HG03378 (cell line): ENCODE results near the gene STPG2.

ENCODE experiments used
- ATAC-seq: cut with Tn5 transposase; IDR thresholded peaks from one replicate; pipeline ENCODE4 v1.9.1; 2021; ENCODE audit warnings: mild to moderate bottlenecking, moderate library complexity; ENCODE audit not compliant: unreplicated experiment

The STPG2 gene

GRCh38 chr4:97836662-97837061, 306.6 kb downstream of the STPG2 start:
- no peak for ATAC-seq

GRCh38 chr4:97828646-97829045, 314.6 kb downstream of the STPG2 start:
- no peak for ATAC-seq

GRCh38 chr4:97819294-97819693, 324.0 kb downstream of the STPG2 start:
- no peak for ATAC-seq

- ATAC-seq = no peak
These were observed 330.5 kb downstream of the STPG2 start for GRCh38 chr4:97812768-97813167.

GRCh38 chr4:97786306-97786920, 356.9 kb downstream of the STPG2 start:
- no peak for ATAC-seq

GRCh38 chr4:97778174-97778573, 365.1 kb downstream of the STPG2 start:
- no peak for ATAC-seq

GRCh38 chr4:97774347-97774989, 368.8 kb downstream of the STPG2 start:
- ATAC-seq = no peak

GRCh38 chr4:97770222-97770621, 373.1 kb downstream of the STPG2 start:
- ATAC-seq = no peak

GRCh38 chr4:97762115-97762512, 381.2 kb downstream of the STPG2 start:
- ATAC-seq = no peak

- no peak for ATAC-seq
These were observed 381.7 kb downstream of the STPG2 start for GRCh38 chr4:97761445-97762114.

- ATAC-seq = no peak
These were observed 383.5 kb downstream of the STPG2 start for GRCh38 chr4:97759785-97760184.

- ATAC-seq = no peak
These were observed 390.7 kb downstream of the STPG2 start for GRCh38 chr4:97752599-97752998.

- no peak for ATAC-seq
These were observed 395.3 kb downstream of the STPG2 start for GRCh38 chr4:97747945-97748344.

- ATAC-seq = no peak
These were observed 422.3 kb downstream of the STPG2 start for GRCh38 chr4:97720869-97721432.

GRCh38 chr4:97691111-97691605, 452.1 kb downstream of the STPG2 start:
- ATAC-seq = no peak

GRCh38 chr4:97670703-97671269, 472.5 kb downstream of the STPG2 start:
- ATAC-seq = no peak

GRCh38 chr4:97665553-97665952, 477.7 kb downstream of the STPG2 start:
- ATAC-seq = no peak

- ATAC-seq = no peak
These were observed 478.5 kb downstream of the STPG2 start for GRCh38 chr4:97664741-97665140.

- no peak for ATAC-seq
These were observed 481.1 kb downstream of the STPG2 start for GRCh38 chr4:97662133-97662532.

- no peak for ATAC-seq
These were observed 487.1 kb downstream of the STPG2 start for GRCh38 chr4:97656044-97656720.

GRCh38 chr4:97653701-97654100, 489.6 kb downstream of the STPG2 start:
- ATAC-seq = no peak
